ENCODE results near the gene SMARCAL1. TPM values are rescaled to one million over a fixed set of nuclear protein-coding genes. Genes with fewer than 3 reads are reported as not detected.

The SMARCAL1 gene
- total and polyA plus RNA-seq, 2 of the 4 experiments (the other 2 are of a cell fraction), result 13.6 to 21.0 TPM

DNA sequence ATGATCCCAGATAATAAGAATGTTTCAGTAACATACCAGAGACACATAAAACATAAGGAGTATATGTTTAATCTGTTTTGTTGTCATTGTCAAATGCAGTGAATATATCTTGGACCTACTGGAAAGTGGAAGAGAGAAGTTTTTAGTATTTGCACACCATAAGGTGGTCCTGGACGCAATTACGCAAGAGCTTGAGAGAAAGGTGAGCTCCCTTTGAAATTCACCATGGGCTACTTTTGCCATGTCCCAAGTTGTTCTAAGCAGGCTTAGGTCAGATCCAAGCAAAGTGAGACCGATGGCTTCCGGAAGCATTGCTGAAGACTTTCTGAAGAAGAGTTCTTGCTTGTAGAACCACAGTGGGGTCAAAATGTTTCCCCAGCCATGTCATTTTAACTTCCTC lies 55.6 kb downstream of the SMARCAL1 start:
- Histone ChIP-seq H3K23ac (ENCODE audit: low read depth, low read length) (no peak overlapping the region), H3K79me1 (ENCODE audit: low read depth in 1 of 2, low read length in 2 of 2) (no peaks in the 10 kb centered on the region), H3K4ac (ENCODE audit: low read depth, low read length) (no peak overlapping the region), H3K4me1 (ENCODE audit: control insufficient read depth, insufficient read depth, low read length) (no peaks in the 10 kb centered on the region), H3K4me2 (ENCODE audit: low read depth, low read length) (no peak overlapping the region), H4K20me1 (ENCODE audit: insufficient read depth, low read length) (no peaks in the 10 kb centered on the region), H2AFZ (replicated peaks; ENCODE audit: low read length, poor library complexity) (no peak overlapping the region), H2BK5ac (ENCODE audit: low read depth, low read length, poor library complexity, severe bottlenecking) (no peak overlapping the region), H4K8ac (ENCODE audit: low read depth in 2 of 2, low read length in 2 of 2) (no peak overlapping the region), H3K27me3 (ENCODE audit: control insufficient read depth, insufficient read depth, low read length) (no peaks in the 10 kb centered on the region), H2BK15ac (ENCODE audit: low read depth, low read length) (no peak overlapping the region), H3K4me3 (ENCODE audit: insufficient read depth, low read depth, low read length) (no peak overlapping the region), H2BK20ac (ENCODE audit: low read depth, low read length) (no peak overlapping the region), H3K14ac (replicated peaks; ENCODE audit: low read depth, low read length) (no peak overlapping the region), H3K56ac (ENCODE audit: extremely low read depth, insufficient read depth, low read length) (no peak overlapping the region), H4K5ac (ENCODE audit: low read depth, low read length) (no peak overlapping the region), H2AK9ac (replicated peaks; ENCODE audit: low read depth, low read length, poor library complexity) (no peak overlapping the region), H3K36me3 (ENCODE audit: control insufficient read depth, insufficient read depth, low read length) (peaks cover 20% of the 10 kb centered on the region), H3K27ac (ENCODE audit: insufficient read depth, low read length) (no peak overlapping the region), H4K91ac (ENCODE audit: insufficient read depth, low read depth, low read length) (no peak overlapping the region), H3K9me1 (ENCODE audit: insufficient read depth, low read length) (no peaks in the 10 kb centered on the region), H3K18ac (ENCODE audit: low read depth, low read length) (no peak overlapping the region), H3K9ac (ENCODE audit: low read depth, low read length) (no peak overlapping the region), H2AK5ac (ENCODE audit: low read depth, low read length) (no peak overlapping the region), H2BK120ac (ENCODE audit: low read depth, low read length) (no peak overlapping the region), H3K9me3 (ENCODE audit: control insufficient read depth, insufficient read depth, low read length) (peaks cover 5% of the 10 kb centered on the region)
- 79% methylated on average over 2 of the region's 4 CpGs; no CpG with 5 or more reads in 1 of the 2 experiments for WGBS, 2 experiments (ENCODE audit: extremely low coverage in 2 of 2, insufficient read length in 1 of 2)
- ATAC-seq (ENCODE audit: low read depth) (no peak), DNase-seq (no peak)
- TF ChIP-seq NFE2L2 (IDR thresholded peaks at IDR 0.05; ENCODE audit: low read depth, low read length) (no peak), RAD21 (IDR thresholded peaks at IDR 0.05; ENCODE audit: low read length) (no peak), CEBPB (IDR thresholded peaks at IDR 0.05; ENCODE audit: low read depth, low read length) (peak; percentile 73), CHD1 (IDR thresholded peaks at IDR 0.05; ENCODE audit: low read depth, low read length) (no peak)
- in situ Hi-C loops (cut with MboI; ENCODE audit: low sequenced_read_pairs), result no loop called here
- intact Hi-C loops (cut with micrococcal nuclease), result no loop called here
- CTCF ChIA-PET, result no interaction called here
- no TSS peak for BruUV-seq (replicated peaks)
- dilution Hi-C loops (cut with HindIII; ENCODE audit: low sequenced_read_pairs, unreplicated experiment), result no loop called here
- POLR2A ChIA-PET (ENCODE audit: unreplicated experiment), result no interaction called here

Measured in IMR-90 (cell line).